Measurements from ENCODE around the gene DAB1. TPM values are rescaled to one million over a fixed set of nuclear protein-coding genes. Genes with fewer than 3 reads are reported as not detected.

The DAB1 gene
- total RNA-seq, 1 donor from 2014 or later = 3.1 TPM

DNA sequence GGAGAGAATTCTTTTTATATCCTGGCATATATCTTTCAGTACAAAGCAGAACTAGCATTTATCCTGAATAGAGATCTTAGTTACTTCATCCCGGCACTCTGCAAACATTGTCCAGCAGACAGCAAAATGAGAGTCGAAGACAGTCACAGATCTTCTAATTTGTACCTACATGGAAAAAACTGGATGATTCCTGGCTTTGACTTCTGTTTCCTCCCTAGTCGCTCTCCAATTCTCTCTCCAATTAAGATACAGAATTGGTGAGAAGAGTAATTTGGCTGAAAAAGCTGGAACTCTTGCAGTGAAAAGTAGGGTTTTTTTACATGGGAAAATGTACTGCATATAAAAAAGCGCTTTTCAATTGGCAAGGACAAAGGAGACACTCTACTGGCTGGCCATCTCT lies 307.0 kb downstream of the DAB1 start:
- Mint-ChIP-seq H3K27me3 (ENCODE audit: unreplicated experiment) (no peaks in the 10 kb centered on the region), H3K36me3 (ENCODE audit: unreplicated experiment) (no peaks in the 10 kb centered on the region), H3K4me1 (ENCODE audit: low read depth, unreplicated experiment) (no peaks in the 10 kb centered on the region), H3K27ac (ENCODE audit: unreplicated experiment) (no peak overlapping the region), H3K4me3 (ENCODE audit: unreplicated experiment) (no peak overlapping the region), H3K9me3 (ENCODE audit: unreplicated experiment) (no peaks in the 10 kb centered on the region)
- TF ChIP-seq, protein P1, sequence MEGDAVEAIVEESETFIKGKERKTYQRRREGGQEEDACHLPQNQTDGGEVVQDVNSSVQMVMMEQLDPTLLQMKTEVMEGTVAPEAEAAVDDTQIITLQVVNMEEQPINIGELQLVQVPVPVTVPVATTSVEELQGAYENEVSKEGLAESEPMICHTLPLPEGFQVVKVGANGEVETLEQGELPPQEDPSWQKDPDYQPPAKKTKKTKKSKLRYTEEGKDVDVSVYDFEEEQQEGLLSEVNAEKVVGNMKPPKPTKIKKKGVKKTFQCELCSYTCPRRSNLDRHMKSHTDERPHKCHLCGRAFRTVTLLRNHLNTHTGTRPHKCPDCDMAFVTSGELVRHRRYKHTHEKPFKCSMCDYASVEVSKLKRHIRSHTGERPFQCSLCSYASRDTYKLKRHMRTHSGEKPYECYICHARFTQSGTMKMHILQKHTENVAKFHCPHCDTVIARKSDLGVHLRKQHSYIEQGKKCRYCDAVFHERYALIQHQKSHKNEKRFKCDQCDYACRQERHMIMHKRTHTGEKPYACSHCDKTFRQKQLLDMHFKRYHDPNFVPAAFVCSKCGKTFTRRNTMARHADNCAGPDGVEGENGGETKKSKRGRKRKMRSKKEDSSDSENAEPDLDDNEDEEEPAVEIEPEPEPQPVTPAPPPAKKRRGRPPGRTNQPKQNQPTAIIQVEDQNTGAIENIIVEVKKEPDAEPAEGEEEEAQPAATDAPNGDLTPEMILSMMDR (IDR thresholded peaks at IDR 0.05; ENCODE audit: partially characterized antibody, unreplicated experiment) = no peak
- no peak for DNase-seq

DNA sequence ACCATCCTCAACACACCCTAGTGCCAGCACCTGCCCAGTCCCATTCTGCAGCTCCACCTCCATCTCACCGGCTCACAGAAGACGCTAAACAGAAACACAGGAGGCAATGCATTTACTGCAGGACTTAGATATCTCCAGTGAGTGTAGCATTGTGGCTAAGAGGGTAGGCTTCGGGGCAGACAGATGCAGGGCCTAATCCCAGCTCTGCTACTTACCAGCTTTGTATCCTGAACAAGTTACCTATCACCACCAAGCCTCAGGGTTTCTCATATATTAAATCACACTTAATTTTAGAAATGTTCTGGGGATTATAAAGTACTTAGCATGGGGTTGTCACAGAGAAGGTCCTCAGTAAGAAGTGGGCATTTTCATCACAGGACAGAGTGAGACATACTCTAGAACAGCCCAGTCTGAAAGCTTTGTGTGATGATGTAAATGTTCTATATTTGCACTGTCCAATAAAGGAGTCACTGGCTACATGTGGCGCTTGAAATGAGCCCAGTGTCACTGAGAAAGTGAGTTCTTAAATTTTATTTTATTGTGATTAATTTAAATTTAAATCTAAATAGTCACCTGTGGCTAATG lies 308.7 kb downstream of the DAB1 start:
- Mint-ChIP-seq H3K4me1 (ENCODE audit: low read depth, unreplicated experiment) (peaks cover 9% of the 10 kb centered on the region), H3K27me3 (ENCODE audit: unreplicated experiment) (peaks cover 3% of the 10 kb centered on the region), H3K36me3 (ENCODE audit: unreplicated experiment) (no peaks in the 10 kb centered on the region), H3K27ac (ENCODE audit: unreplicated experiment) (no peak overlapping the region), H3K9me3 (ENCODE audit: unreplicated experiment) (no peaks in the 10 kb centered on the region), H3K4me3 (ENCODE audit: unreplicated experiment) (no peak overlapping the region)
- TF ChIP-seq, protein P1 (IDR thresholded peaks at IDR 0.05; ENCODE audit: partially characterized antibody, unreplicated experiment) = no peak
- DNase-seq = no peak

DNA sequence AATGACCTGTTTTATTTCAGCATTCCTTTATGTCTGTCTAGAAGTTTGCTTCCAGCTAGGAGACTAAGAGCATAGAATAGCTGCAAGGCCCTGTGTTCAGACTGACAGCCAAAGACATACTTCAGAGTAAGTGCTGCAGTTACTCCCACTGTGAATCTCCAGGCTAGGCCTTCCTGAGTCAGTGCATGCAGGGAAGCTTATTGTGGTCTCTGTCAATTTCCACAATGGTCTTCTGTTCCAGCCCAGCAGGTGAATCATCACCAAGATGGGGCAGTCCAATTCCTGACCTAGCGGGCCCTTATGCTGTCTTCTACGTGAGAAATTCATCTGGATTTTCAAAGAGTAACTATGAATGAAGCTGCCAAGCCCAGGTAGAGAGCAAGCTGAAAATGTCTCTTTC lies 311.7 kb downstream of the DAB1 start:
- TF ChIP-seq, protein P1 (IDR thresholded peaks at IDR 0.05; ENCODE audit: partially characterized antibody, unreplicated experiment) = no peak
- Mint-ChIP-seq H3K27me3 (ENCODE audit: unreplicated experiment) (peaks cover 3% of the 10 kb centered on the region), H3K9me3 (ENCODE audit: unreplicated experiment) (peaks cover 2% of the 10 kb centered on the region), H3K4me1 (ENCODE audit: low read depth, unreplicated experiment) (peaks cover 13% of the 10 kb centered on the region), H3K4me3 (ENCODE audit: unreplicated experiment) (no peak overlapping the region), H3K27ac (ENCODE audit: unreplicated experiment) (no peak overlapping the region), H3K36me3 (ENCODE audit: unreplicated experiment) (no peaks in the 10 kb centered on the region)
- no peak for DNase-seq

DNA sequence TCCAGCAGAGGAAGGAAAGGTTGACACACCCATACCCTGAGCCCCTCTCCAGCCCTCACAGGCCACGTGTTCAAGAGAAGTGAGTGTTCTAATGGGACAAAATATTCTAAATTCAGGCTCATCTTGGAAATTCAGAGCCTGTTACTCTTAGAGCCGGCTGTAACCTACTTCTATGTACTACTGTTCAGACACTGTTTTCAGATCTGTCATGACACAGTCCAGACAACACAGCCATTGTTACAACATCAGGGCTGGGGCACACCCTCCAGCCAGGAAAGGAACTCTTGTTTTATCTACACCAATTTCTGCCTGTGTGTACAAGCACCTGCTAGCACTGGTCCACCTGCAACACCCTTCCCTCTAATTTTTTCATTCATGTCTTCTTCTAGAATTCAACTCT lies 312.7 kb downstream of the DAB1 start:
- Mint-ChIP-seq H3K4me1 (ENCODE audit: low read depth, unreplicated experiment) (peaks cover 13% of the 10 kb centered on the region), H3K27me3 (ENCODE audit: unreplicated experiment) (peaks cover 3% of the 10 kb centered on the region), H3K4me3 (ENCODE audit: unreplicated experiment) (no peak overlapping the region), H3K27ac (ENCODE audit: unreplicated experiment) (no peak overlapping the region), H3K36me3 (ENCODE audit: unreplicated experiment) (no peaks in the 10 kb centered on the region), H3K9me3 (ENCODE audit: unreplicated experiment) (peaks cover 2% of the 10 kb centered on the region)
- TF ChIP-seq, protein P1 (IDR thresholded peaks at IDR 0.05; ENCODE audit: partially characterized antibody, unreplicated experiment) = no peak
- DNase-seq = no peak

DNA sequence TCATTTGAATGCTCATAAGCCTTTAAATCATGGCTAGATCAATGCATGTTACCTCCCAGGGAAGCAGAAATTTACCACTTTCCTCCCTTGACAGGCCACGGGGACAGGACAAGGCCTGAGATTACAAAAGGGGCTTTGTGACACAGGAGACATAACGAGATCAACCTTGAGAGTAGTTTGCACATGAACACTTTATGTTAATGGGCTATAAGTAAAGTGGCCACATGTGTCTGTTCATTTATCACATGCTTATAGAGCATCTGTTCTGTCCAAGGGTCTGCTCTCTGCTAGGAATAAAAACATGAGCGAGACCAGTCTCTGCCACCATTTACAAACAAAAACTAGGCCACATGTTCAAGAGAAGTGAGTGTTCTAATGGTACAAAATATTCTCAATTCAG lies 314.0 kb downstream of the DAB1 start:
- H3K4me1 Mint-ChIP-seq (ENCODE audit: low read depth, unreplicated experiment) = peaks cover 13% of the 10 kb centered on the region
- peaks cover 3% of the 10 kb centered on the region for H3K27me3 Mint-ChIP-seq (ENCODE audit: unreplicated experiment)
- H3K27ac Mint-ChIP-seq (ENCODE audit: unreplicated experiment) = peak overlapping the region; percentile 49
- H3K36me3 Mint-ChIP-seq (ENCODE audit: unreplicated experiment) = no peaks in the 10 kb centered on the region
- no peak for DNase-seq
- H3K9me3 Mint-ChIP-seq (ENCODE audit: unreplicated experiment) = peaks cover 2% of the 10 kb centered on the region
- TF ChIP-seq, protein P1 (IDR thresholded peaks at IDR 0.05; ENCODE audit: partially characterized antibody, unreplicated experiment) = no peak
- H3K4me3 Mint-ChIP-seq (ENCODE audit: unreplicated experiment) = no peak overlapping the region

All from glutamatergic neuron (in vitro differentiated cells).